HG03378 (cell line): ENCODE data around the gene NELL1.

Experiments
- ATAC-seq: cut with Tn5 transposase; IDR thresholded peaks from one replicate; pipeline ENCODE4 v1.9.1; 2021; ENCODE audit warnings: mild to moderate bottlenecking, moderate library complexity; ENCODE audit not compliant: unreplicated experiment

Gene NELL1

GRCh38 chr11:21465203-21465602 lies 795.8 kb downstream of the NELL1 start:
- no peak for ATAC-seq

GRCh38 chr11:21465920-21466319 lies 796.5 kb downstream of the NELL1 start:
- no peak for ATAC-seq

- ATAC-seq: no peak
Measured at GRCh38 chr11:21470521-21470920, 801.1 kb downstream of the NELL1 start.

- no peak for ATAC-seq
Measured at GRCh38 chr11:21472261-21472660, 802.9 kb downstream of the NELL1 start.

GRCh38 chr11:21474529-21474928 lies 805.1 kb downstream of the NELL1 start:
- no peak for ATAC-seq

- no peak for ATAC-seq
Measured at GRCh38 chr11:21475276-21475675, 805.9 kb downstream of the NELL1 start.

- ATAC-seq: no peak
Measured at GRCh38 chr11:21476588-21476987, 807.2 kb downstream of the NELL1 start.

- ATAC-seq: no peak
Measured at GRCh38 chr11:21480240-21480639, 810.9 kb downstream of the NELL1 start.

GRCh38 chr11:21481255-21481654 lies 811.9 kb downstream of the NELL1 start:
- ATAC-seq: no peak

GRCh38 chr11:21484039-21484438 lies 814.7 kb downstream of the NELL1 start:
- ATAC-seq: no peak

- no peak for ATAC-seq
Measured at GRCh38 chr11:21485006-21485405, 815.6 kb downstream of the NELL1 start.

GRCh38 chr11:21485426-21485825 lies 816.0 kb downstream of the NELL1 start:
- ATAC-seq: no peak

GRCh38 chr11:21489416-21490115 lies 820.2 kb downstream of the NELL1 start:
- ATAC-seq: no peak

GRCh38 chr11:21492931-21493330 lies 823.5 kb downstream of the NELL1 start:
- no peak for ATAC-seq

- no peak for ATAC-seq
Measured at GRCh38 chr11:21494946-21495345, 825.6 kb downstream of the NELL1 start.

GRCh38 chr11:21495879-21496278 lies 826.5 kb downstream of the NELL1 start:
- ATAC-seq: no peak

- ATAC-seq: no peak
Measured at GRCh38 chr11:21501245-21501644, 831.9 kb downstream of the NELL1 start.

GRCh38 chr11:21505070-21505469 lies 835.7 kb downstream of the NELL1 start:
- ATAC-seq: no peak

GRCh38 chr11:21511835-21512440 lies 842.6 kb downstream of the NELL1 start:
- ATAC-seq: peak; percentile 84

- no peak for ATAC-seq
Measured at GRCh38 chr11:21514316-21514715, 844.9 kb downstream of the NELL1 start.

GRCh38 chr11:21520244-21520643 lies 850.9 kb downstream of the NELL1 start:
- ATAC-seq: no peak

GRCh38 chr11:21529187-21529586 lies 859.8 kb downstream of the NELL1 start:
- ATAC-seq: no peak

GRCh38 chr11:21534288-21534687 lies 864.9 kb downstream of the NELL1 start:
- ATAC-seq: no peak
